C4-2B (cell line): ENCODE data around the gene PLA2G6.

ENCODE experiments used
- H3K27ac ChIP-seq: fragments of 450-650 bp; 2 replicates; pipeline ENCODE4 v1.5.1; 2017
- ZFX ChIP-seq: fragments of 450-650 bp; IDR thresholded peaks from 2 replicates; pipeline ENCODE4 v1.6.1; 2017
- TF ChIP-seq, protein P1 (sequence below): fragments of 450-650 bp; conservative IDR thresholded peaks from 2 replicates; pipeline ENCODE4 v1.5.1; 2017; ENCODE audit warnings: mild to moderate bottlenecking

PLA2G6 gene

DNA sequence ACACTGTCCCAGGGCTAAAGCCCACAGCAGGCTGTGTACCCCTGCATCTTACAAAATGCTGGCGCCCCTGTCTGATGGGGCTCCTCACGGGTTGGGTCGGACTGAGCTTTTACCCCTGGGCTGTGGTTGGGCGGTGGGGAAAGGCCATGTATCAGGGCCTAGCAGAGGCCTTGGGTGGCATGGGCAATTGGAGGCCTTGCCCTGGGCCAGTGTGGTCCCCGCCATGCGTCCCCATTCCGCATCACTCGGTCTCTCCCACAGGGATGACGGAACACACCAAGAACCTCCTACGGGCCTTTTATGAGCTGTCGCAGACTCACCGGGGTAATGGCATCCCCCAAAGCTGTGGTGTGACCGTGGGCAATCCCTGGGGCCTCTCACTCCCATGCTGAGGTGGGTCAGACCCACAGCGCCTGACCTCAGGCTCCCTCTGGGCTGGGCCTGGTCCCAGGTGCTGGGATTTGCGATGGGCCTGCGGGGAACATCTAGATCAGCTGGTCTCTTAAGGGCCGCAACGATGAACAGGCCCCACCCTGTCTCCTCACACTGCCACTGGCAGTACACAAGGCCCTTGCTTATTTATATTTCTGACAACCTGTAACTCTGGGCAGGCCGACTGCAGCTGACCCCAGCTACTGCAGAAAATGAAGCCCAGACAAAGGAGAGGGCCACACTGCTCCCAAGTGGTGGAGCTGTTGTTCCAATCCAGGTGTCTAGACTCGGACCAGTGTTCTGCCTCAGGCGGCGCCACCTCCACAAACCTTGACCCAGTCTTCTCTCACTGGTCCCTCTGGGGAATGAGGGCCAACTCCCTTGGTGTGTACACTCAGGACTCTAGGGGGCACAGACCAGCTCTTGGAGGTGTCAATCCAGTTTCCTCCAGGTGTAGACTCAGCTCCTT, 110.0 kb downstream of the PLA2G6 start:
- no peak for TF ChIP-seq ZFX
- TF ChIP-seq, protein P1, sequence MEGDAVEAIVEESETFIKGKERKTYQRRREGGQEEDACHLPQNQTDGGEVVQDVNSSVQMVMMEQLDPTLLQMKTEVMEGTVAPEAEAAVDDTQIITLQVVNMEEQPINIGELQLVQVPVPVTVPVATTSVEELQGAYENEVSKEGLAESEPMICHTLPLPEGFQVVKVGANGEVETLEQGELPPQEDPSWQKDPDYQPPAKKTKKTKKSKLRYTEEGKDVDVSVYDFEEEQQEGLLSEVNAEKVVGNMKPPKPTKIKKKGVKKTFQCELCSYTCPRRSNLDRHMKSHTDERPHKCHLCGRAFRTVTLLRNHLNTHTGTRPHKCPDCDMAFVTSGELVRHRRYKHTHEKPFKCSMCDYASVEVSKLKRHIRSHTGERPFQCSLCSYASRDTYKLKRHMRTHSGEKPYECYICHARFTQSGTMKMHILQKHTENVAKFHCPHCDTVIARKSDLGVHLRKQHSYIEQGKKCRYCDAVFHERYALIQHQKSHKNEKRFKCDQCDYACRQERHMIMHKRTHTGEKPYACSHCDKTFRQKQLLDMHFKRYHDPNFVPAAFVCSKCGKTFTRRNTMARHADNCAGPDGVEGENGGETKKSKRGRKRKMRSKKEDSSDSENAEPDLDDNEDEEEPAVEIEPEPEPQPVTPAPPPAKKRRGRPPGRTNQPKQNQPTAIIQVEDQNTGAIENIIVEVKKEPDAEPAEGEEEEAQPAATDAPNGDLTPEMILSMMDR: no peak
- H3K27ac ChIP-seq: no peak overlapping the region

DNA sequence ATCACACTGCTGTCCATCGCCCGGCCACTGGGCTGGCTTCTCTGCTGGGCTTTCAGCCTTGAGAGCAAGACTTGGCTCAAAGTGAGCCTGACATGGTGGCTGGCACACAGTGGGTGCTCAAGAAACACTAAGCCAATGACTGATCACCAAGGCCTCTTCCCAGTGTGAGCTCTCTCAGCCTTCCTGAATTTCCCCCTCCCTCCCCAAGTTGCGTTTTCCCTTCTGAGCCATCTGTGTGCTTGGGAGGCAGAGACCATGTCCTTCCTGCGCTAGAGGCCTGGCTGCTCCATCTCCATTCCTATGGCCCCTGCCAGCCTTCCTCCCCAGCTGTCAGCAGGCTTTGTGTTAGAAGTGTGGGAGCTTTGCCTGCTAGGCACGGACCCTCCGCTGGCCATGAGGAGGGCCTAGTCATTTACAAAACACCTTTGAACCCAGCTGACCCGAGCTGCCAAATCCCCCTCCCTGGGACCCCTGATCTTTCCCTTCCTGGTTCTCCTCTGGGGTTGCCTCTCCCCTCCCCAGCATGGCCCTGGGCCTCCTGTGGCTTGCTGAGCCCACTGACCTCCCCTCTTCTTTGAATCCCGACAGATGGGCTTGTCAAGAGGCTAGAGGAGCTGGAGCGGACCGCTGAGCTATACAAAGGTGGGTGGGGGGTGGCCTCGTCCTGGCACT, 111.2 kb downstream of the PLA2G6 start:
- no peak for TF ChIP-seq ZFX
- TF ChIP-seq, protein P1: no peak
- H3K27ac ChIP-seq: no peak overlapping the region

DNA sequence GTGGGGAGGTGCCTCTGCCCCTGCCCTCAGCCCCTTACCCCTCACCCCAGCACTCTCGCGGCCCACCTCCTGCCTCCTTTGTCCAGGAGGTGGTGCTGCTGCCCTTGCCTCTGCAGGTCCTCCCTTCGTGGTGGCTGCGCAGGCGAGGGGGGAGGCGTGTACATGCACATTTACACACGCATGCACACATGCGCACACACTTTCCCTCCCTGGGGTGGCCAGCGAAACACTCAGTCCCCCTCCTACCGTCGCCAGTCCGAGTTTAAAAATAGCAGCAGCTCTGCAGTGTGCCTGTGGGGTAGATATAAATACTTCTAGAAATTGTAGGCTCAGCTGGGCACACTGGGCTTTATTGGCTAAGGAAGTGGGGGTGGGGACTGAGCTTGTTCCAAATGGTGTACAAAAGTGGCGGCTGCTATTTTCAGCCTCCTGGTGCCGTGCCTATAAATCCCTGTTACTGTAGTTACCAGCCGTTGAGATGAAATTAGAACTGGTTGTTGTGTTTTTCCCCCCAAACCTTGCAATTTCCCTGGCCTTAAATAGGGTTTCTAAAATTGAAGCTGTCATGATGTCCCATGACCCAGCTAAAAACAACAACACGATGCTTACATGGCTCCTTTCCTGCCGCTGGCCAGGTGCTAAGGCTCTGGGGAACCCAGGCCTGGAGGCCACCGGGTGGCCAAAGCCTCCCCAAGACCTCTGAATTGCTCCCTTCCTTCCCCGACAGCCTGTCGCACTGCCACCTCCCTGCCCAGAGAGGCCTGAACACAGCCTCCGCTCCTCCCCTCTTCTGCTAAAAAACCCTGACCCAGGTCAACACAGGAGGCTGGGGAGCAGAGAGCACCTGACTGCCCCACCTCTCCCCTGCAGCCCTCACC, 112.0 kb downstream of the PLA2G6 start:
- H3K27ac ChIP-seq: no peak overlapping the region
- no peak for TF ChIP-seq ZFX
- TF ChIP-seq, protein P1: no peak

DNA sequence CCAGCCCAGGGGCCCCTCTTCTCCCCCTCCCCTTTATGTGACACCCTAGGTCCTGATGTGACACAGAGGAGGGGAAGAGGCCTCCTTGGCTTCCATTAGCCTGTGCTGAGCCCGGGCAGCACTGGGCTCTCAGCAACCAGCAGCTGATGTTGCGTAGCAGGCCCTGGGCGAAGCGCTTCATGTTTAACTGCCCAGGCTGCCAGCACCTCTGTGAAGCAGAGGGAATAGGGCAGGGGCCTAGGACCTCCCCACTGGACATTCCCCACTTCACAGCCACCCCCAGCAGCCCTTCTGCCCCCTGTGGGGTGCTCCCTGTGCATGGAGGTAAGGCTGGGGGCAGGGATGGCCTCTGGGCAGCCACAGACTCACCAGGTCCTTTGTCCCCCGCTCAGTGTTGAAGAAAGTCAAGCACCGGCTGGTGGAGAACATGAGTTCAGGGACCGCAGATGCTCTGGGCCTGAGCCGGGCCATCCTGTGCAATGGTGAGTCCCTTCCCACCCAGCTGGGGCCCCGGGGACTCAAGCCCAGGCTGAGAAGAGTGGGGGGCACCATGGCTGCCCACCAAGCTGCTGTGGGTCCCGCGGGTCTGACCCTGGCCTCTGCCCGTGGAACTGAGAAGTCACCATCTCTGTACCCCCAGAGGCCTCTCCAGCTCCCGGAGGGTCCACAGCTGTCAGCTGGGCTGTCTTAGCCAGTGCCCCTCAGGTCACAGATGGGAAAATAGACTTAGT, 112.8 kb downstream of the PLA2G6 start:
- no peak overlapping the region for H3K27ac ChIP-seq
- TF ChIP-seq, protein P1: no peak
- TF ChIP-seq ZFX: no peak

DNA sequence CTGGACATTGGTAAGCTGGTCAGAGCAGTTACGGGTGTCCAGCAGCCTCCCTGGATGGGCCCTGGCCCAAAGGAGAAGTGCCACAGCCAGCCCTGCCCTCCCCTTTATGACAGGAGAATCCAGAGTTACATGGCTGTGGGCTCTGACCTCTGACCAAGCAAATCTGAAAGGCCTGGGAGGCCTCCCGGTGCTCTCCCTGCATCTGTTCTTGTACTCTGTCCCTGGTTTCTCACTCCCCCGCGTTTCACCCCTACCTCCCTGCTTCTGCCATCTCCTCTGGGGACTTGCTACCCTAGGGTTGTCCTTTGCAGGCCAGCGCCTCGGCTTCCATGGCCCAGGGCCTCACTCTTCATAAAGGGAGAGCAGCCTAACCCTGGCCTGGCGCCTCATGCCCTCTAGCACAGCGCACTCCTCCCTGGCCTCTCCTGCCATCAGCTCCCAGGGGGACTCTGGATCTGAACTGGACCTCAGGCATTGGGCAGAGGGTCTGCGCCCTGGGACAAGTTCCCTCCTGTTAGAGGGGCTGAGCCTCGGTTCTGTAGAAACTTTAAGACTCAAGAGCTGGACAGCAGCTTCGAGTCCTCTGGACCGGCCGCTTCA, 113.8 kb downstream of the PLA2G6 start:
- TF ChIP-seq, protein P1: no peak
- no peak for TF ChIP-seq ZFX
- H3K27ac ChIP-seq: no peak overlapping the region

DNA sequence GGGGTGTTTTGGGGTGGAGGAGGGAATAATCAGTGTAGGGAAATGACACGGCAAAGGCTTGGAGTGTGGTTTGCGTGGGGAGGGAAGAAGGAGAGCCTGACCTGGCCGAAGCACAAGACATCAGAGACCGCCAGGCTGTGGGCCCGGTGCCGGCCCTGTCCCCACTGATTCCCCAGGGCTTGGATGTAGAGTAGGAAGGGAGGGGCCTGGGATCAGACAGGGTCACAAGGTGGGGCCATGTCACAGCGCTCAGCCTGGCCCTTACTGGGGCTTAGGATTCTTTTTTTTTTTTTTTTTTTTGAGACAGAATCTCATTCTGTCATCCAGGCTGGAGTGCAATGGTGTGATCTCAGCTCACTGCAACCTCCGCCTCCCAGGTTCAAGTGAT, 114.6 kb downstream of the PLA2G6 start:
- TF ChIP-seq, protein P1: no peak
- TF ChIP-seq ZFX: no peak
- no peak overlapping the region for H3K27ac ChIP-seq
